PC-9 (cell line): ENCODE results near the gene MCM5. TPM values are rescaled to one million over a fixed set of nuclear protein-coding genes. Genes with fewer than 3 reads are reported as not detected.

Experiments used
- BruUV-seq: library from RNA; stranded (reverse); fragments of 400-500 nt; replicated peaks from 2 replicates; lab custom pipeline; 2021; lab: Mats Ljungman, UMichigan
- CTCF ChIA-PET: fragments of 300-600 bp; sonication (Branson Sonifier 250); formaldehyde crosslinking; loops from one replicate; lab custom pipeline; 2022; ENCODE audit warnings: antibody characterized with exemption; lab: Charles Lee
- POLR2A ChIA-PET: fragments of 300-600 bp; sonication (Branson Sonifier 250); formaldehyde crosslinking; loops from one replicate; lab custom pipeline; 2022; ENCODE audit warnings: antibody characterized with exemption; ENCODE audit not compliant: unreplicated experiment; lab: Charles Lee
- DNase-seq, 2 experiments: peaks; one replicate each; pipeline versions ENCODE4 v3.0.0 to v3.0.0-alpha.2; 2015 to 2022; ENCODE audit warnings: mixed read lengths in 1 of 2
- H2AFZ ChIP-seq: fragments of 200-600 bp; sonication (generic); 2 replicates; pipeline ENCODE4 v1.8.1; 2017; ENCODE audit warnings: antibody characterized with exemption
- H3F3A ChIP-seq: fragments of 200-600 bp; sonication (generic); 2 replicates; pipeline ENCODE4 v1.8.1; 2017; ENCODE audit warnings: antibody characterized with exemption, mild to moderate bottlenecking, low read depth; ENCODE audit not compliant: insufficient read depth
- H3K27ac ChIP-seq: fragments of 200-600 bp; sonication (generic); 2 replicates; pipeline ENCODE4 v1.6.1; 2016; ENCODE audit warnings: mixed run types
- H3K27me3 ChIP-seq: fragments of 200-600 bp; sonication (generic); 2 replicates; pipeline ENCODE4 v1.6.1; 2016; ENCODE audit warnings: low read depth, mixed run types; ENCODE audit not compliant: insufficient read depth
- H3K36me3 ChIP-seq: fragments of 200-600 bp; sonication (generic); 2 replicates; pipeline ENCODE4 v1.6.1; 2016; ENCODE audit warnings: low read depth, mixed run types
- H3K4me1 ChIP-seq: fragments of 200-600 bp; sonication (generic); replicated peaks from 2 replicates; pipeline ENCODE4 v1.6.1; 2016; ENCODE audit warnings: mixed run types; ENCODE audit not compliant: insufficient read depth
- H3K4me2 ChIP-seq: fragments of 200-600 bp; sonication (generic); 2 replicates; pipeline ENCODE4 v1.6.1; 2017; ENCODE audit warnings: mixed run types
- H3K4me3 ChIP-seq: fragments of 200-600 bp; sonication (generic); 2 replicates; pipeline ENCODE4 v1.6.1; 2016; ENCODE audit warnings: mixed run types
- H3K79me2 ChIP-seq: fragments of 200-600 bp; sonication (generic); 2 replicates; pipeline ENCODE4 v1.6.1; 2017; ENCODE audit warnings: low read depth, mixed run types
- H3K9me2 ChIP-seq: fragments of 200-600 bp; sonication (generic); 2 replicates; pipeline ENCODE4 v1.8.1; 2017; ENCODE audit warnings: mild to moderate bottlenecking; ENCODE audit not compliant: insufficient read depth
- H3K9me3 ChIP-seq: fragments of 200-600 bp; sonication (generic); 2 replicates; pipeline ENCODE4 v1.8.1; 2016; ENCODE audit warnings: low read depth; ENCODE audit not compliant: insufficient read depth
- H4K20me1 ChIP-seq: fragments of 200-600 bp; sonication (generic); 2 replicates; pipeline ENCODE4 v1.8.1; 2017; ENCODE audit not compliant: insufficient read depth
- CTCF ChIP-seq: fragments of 200-600 bp; sonication (generic); conservative IDR thresholded peaks from 2 replicates; pipeline ENCODE4 v1.6.1; 2017; ENCODE audit warnings: mixed run types, antibody characterized with exemption, mild to moderate bottlenecking, moderate library complexity
- EZH2 ChIP-seq: fragments of 200-600 bp; sonication (generic); IDR thresholded peaks from 2 replicates; pipeline ENCODE4 v1.8.0; 2017; ENCODE audit warnings: antibody characterized with exemption, low read depth
- intact Hi-C: fragments of 100-400 bp; cut with micrococcal nuclease; formaldehyde crosslinking; loops from one replicate; pipeline ENCODE4 v1.10.0; 2022; ENCODE audit not compliant: unreplicated experiment
- total RNA-seq: library from RNA; stranded (reverse); gene quantifications from 2 replicates; pipeline ENCODE4 v1.2.3, GENCODE V29; 2021

MCM5 gene
- total RNA-seq, 1 experiment from 2014 or later: 115 TPM

- Histone ChIP-seq H3K9me2 (no peaks in the 10 kb centered on the region), H3K4me1 (no peaks in the 10 kb centered on the region), H3K9me3 (no peaks in the 10 kb centered on the region), H4K20me1 (no peaks in the 10 kb centered on the region), H2AFZ (no peak overlapping the region), H3K27ac (no peak overlapping the region), H3K27me3 (no peaks in the 10 kb centered on the region), H3K79me2 (no peaks in the 10 kb centered on the region), H3K4me3 (no peak overlapping the region), H3K36me3 (no peaks in the 10 kb centered on the region), H3F3A (peaks cover 10% of the 10 kb centered on the region; the same call in 1 of the 2 replicates), H3K4me2 (no peak overlapping the region)
- no TSS peak for BruUV-seq
- no peak for DNase-seq
- TF ChIP-seq CTCF (no peak), EZH2 (no peak)
- intact Hi-C loops: no loop called here
- ChIA-PET CTCF (no interaction called here), POLR2A (no interaction called here)
Measured at GRCh38 chr22:35440129-35440528, 40.2 kb downstream of the MCM5 start.

- no peaks in the 10 kb centered on the region for H3K9me3 ChIP-seq
- H3F3A ChIP-seq: peaks cover 6% of the 10 kb centered on the region; the same call in 1 of the 2 replicates
- no peak overlapping the region for H3K27ac ChIP-seq
- no peak overlapping the region for H2AFZ ChIP-seq
- no TSS peak for BruUV-seq
- H4K20me1 ChIP-seq: no peaks in the 10 kb centered on the region
- TF ChIP-seq CTCF: no peak
- TF ChIP-seq EZH2: no peak
- intact Hi-C loops: no loop called here
- no peaks in the 10 kb centered on the region for H3K9me2 ChIP-seq
- no peaks in the 10 kb centered on the region for H3K36me3 ChIP-seq
- no peak overlapping the region for H3K4me2 ChIP-seq
- no peaks in the 10 kb centered on the region for H3K79me2 ChIP-seq
- POLR2A ChIA-PET: interaction anchor here (0.5 kb wide), 1 partner anchor 39 kb away, joined by 3 read pairs; no protein-coding TSS in a partner anchor
- H3K4me3 ChIP-seq: no peak overlapping the region
- H3K27me3 ChIP-seq: no peaks in the 10 kb centered on the region
- no peaks in the 10 kb centered on the region for H3K4me1 ChIP-seq
- no peak for DNase-seq
- CTCF ChIA-PET: interaction anchor here (0.5 kb wide), 1 partner anchor 29 kb away, joined by 4 read pairs; no protein-coding TSS in a partner anchor
Measured at GRCh38 chr22:35441489-35442100, 41.7 kb downstream of the MCM5 start.

GRCh38 chr22:35442471-35442870, 42.5 kb downstream of the MCM5 start:
- H3K4me2 ChIP-seq: no peak overlapping the region
- POLR2A ChIA-PET: no interaction called here
- no peak overlapping the region for H2AFZ ChIP-seq
- H3F3A ChIP-seq: peaks cover 5% of the 10 kb centered on the region; the same call in 1 of the 2 replicates
- BruUV-seq: no TSS peak
- H3K9me2 ChIP-seq: no peaks in the 10 kb centered on the region
- no peak for DNase-seq
- intact Hi-C loops: no loop called here
- no peaks in the 10 kb centered on the region for H3K4me1 ChIP-seq
- H4K20me1 ChIP-seq: no peaks in the 10 kb centered on the region
- no peak overlapping the region for H3K4me3 ChIP-seq
- TF ChIP-seq EZH2 (no peak), CTCF (no peak)
- H3K9me3 ChIP-seq: no peaks in the 10 kb centered on the region
- H3K27ac ChIP-seq: no peak overlapping the region
- no peaks in the 10 kb centered on the region for H3K79me2 ChIP-seq
- no peaks in the 10 kb centered on the region for H3K27me3 ChIP-seq
- CTCF ChIA-PET: no interaction called here
- no peaks in the 10 kb centered on the region for H3K36me3 ChIP-seq
